ENCODE data around the gene PLEKHG7. TPM values are rescaled to one million over a fixed set of nuclear protein-coding genes. Genes with fewer than 3 reads are reported as not detected.

Gene PLEKHG7
- polyA plus RNA-seq, 1 experiment, result 0.05 TPM

DNA sequence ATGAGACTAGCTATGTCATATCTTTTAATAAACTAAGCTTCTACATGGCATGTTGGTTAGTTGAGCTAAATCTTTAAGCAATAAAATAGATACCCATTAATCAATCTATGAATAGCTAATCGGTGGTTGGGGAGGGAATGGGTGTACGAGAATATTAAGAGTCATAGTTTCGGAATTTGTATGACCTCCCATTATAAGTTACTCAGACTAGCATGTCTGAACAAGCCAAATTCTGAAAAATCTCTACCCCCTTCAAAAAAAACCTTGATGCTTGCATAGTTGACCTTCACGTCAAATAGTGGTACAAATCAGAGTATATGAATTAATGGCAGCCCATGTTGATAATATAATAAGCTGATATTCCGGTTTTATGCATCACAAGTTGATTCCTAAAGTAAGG, 60.0 kb downstream of the PLEKHG7 start:
- CTCF ChIA-PET, result no interaction called here
- H3K4me3 ChIP-seq (ENCODE audit: low read depth, low read length), result no peak overlapping the region

DNA sequence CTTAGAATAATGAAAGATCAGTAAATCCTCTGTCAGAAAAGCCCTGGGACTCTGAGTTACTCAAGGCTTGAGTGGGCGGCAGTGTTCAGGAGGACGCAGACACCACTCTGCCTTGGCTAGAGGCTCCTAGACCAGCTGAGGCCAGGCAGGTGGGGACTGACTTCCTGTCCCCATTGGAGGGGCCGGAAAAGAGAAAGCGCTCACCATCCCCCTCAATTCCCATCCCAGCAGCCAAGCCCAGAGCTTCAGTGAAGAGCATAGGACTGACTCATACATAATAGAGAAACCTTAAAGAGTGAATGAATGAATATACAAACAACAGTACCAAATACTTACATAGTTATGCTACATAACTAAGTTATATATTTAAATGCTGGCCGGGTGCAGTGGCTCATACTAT, 62.0 kb downstream of the PLEKHG7 start:
- H3K27me3 ChIP-seq (ENCODE audit: control insufficient read depth, insufficient read depth, low read length), result no peaks in the 10 kb centered on the region
- no peak for DNase-seq (ENCODE audit: low read depth, low spot score)
- H3K4me3 ChIP-seq (ENCODE audit: low read depth, low read length), result no peak overlapping the region
- H3K27ac ChIP-seq (ENCODE audit: low read depth, low read length), result no peak overlapping the region
- POLR2A ChIA-PET, result no interaction called here
- CTCF ChIA-PET, result no interaction called here
- no peaks in the 10 kb centered on the region for H3K9me3 ChIP-seq (ENCODE audit: control insufficient read depth, insufficient read depth, low read length)
- TF ChIP-seq, protein P1, sequence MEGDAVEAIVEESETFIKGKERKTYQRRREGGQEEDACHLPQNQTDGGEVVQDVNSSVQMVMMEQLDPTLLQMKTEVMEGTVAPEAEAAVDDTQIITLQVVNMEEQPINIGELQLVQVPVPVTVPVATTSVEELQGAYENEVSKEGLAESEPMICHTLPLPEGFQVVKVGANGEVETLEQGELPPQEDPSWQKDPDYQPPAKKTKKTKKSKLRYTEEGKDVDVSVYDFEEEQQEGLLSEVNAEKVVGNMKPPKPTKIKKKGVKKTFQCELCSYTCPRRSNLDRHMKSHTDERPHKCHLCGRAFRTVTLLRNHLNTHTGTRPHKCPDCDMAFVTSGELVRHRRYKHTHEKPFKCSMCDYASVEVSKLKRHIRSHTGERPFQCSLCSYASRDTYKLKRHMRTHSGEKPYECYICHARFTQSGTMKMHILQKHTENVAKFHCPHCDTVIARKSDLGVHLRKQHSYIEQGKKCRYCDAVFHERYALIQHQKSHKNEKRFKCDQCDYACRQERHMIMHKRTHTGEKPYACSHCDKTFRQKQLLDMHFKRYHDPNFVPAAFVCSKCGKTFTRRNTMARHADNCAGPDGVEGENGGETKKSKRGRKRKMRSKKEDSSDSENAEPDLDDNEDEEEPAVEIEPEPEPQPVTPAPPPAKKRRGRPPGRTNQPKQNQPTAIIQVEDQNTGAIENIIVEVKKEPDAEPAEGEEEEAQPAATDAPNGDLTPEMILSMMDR (IDR thresholded peaks at IDR 0.05; ENCODE audit: low read depth, low read length), result no peak

More for the DNA sequence above, 60.0 kb downstream of the PLEKHG7 start:
- TF ChIP-seq, protein P1 (IDR thresholded peaks at IDR 0.05; ENCODE audit: low read depth, low read length), result no peak
- POLR2A ChIA-PET, result no interaction called here
- Histone ChIP-seq H3K27ac (ENCODE audit: low read depth, low read length) (no peak overlapping the region), H3K27me3 (ENCODE audit: control insufficient read depth, insufficient read depth, low read length) (no peaks in the 10 kb centered on the region), H3K9me3 (ENCODE audit: control insufficient read depth, insufficient read depth, low read length) (no peaks in the 10 kb centered on the region)
- no peak for DNase-seq (ENCODE audit: low read depth, low spot score)

DNA sequence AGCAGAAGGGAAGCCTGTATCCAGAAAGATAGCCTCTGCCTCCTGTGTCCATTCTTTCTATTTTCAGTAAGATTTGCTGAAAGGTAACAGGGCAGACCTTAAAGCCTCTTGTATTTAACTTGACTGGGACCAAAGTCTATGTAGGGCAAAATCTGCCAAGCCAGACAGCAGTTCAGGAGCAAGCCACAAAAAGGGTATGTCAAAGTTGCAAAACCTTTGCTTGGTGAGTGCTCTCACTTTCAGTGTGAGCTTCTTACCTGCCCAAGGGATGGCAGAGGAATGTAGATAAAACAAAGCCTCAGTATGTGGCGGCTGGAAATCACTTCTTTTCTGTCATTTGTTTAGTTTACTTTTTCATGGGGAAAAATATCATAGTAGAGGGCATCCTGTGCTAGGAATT, 63.1 kb downstream of the PLEKHG7 start:
- Histone ChIP-seq H3K27me3 (ENCODE audit: control insufficient read depth, insufficient read depth, low read length) (no peaks in the 10 kb centered on the region), H3K4me3 (ENCODE audit: low read depth, low read length) (no peak overlapping the region), H3K9me3 (ENCODE audit: control insufficient read depth, insufficient read depth, low read length) (no peaks in the 10 kb centered on the region), H3K27ac (ENCODE audit: low read depth, low read length) (no peak overlapping the region)
- TF ChIP-seq, protein P1 (IDR thresholded peaks at IDR 0.05; ENCODE audit: low read depth, low read length), result no peak
- CTCF ChIA-PET, result no interaction called here
- DNase-seq (ENCODE audit: low read depth, low spot score), result no peak
- POLR2A ChIA-PET, result no interaction called here

DNA sequence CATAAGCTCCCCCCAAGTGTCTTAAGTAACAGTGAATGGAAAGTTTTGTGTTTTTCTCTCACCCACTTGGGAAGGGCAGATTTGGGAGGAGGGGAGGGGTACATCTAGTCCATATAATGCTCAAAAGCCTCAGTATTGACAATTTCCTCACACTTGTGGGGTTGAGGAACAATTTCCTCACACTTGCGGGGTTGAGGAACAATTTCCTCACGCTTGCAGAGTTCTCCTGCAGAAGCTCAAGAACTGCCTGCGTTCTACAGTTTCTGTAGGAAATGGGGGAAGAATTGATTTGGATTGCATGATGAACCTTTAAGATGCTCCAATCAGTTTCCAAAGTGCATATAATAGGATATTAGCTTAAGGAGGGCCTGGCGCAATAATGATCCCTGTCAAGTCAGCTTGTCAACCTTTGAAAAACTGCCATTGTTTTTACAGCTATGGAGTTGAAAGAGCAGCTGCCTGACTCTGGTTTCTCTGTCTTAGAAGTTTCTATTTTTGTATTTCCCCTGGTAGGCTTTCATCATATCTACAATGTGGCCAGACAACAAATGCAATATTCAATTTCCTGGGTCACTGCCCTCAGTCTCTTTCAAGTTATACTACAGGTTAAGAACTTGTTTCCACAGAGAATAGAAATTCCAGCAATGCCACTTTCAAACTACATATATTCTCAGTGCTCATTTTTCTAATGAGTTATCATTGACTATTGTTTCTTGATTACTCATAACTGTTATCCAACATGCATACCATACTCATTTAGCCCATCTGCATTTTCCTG, 66.5 kb downstream of the PLEKHG7 start:
- ChIA-PET CTCF (interaction anchor here (0.9 kb wide), 1 partner anchor 9 kb away, joined by 3 read pairs; no protein-coding TSS in a partner anchor), POLR2A (interaction anchor here (0.6 kb wide), 1 partner anchor 34 kb away, joined by 3 read pairs; no protein-coding TSS in a partner anchor)
- DNase-seq (ENCODE audit: low read depth, low spot score), result no peak
- Histone ChIP-seq H3K9me3 (ENCODE audit: control insufficient read depth, insufficient read depth, low read length) (no peaks in the 10 kb centered on the region), H3K27ac (ENCODE audit: low read depth, low read length) (no peak overlapping the region), H3K4me3 (ENCODE audit: low read depth, low read length) (no peak overlapping the region), H3K27me3 (ENCODE audit: control insufficient read depth, insufficient read depth, low read length) (no peaks in the 10 kb centered on the region)
- TF ChIP-seq, protein P1 (IDR thresholded peaks at IDR 0.05; ENCODE audit: low read depth, low read length), result no peak

DNA sequence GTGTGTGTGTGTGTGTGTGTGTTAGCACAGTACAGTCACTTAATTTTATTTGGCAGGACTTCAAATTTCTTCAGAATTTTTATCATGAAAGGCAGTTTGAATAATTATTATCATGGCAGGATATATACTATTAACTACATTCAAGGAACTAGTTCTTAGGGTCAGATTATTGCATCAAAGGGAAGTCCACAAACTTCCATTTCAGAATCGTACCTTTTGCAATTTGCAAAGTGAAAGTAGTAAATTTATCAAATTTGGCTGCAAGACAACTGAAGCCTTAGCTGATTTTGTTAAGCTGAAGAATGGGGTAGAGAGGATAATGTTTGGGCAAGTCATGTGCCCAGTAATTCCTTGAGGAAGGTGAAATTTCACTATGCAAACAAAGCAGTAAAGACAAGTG, 68.2 kb downstream of the PLEKHG7 start:
- Histone ChIP-seq H3K9me3 (ENCODE audit: control insufficient read depth, insufficient read depth, low read length) (no peaks in the 10 kb centered on the region), H3K27ac (ENCODE audit: low read depth, low read length) (no peak overlapping the region), H3K4me3 (ENCODE audit: low read depth, low read length) (no peak overlapping the region), H3K27me3 (ENCODE audit: control insufficient read depth, insufficient read depth, low read length) (no peaks in the 10 kb centered on the region)
- CTCF ChIA-PET, result interaction anchor here (1.2 kb wide), 1 partner anchor 12 kb away, joined by 5 read pairs; no protein-coding TSS in a partner anchor
- POLR2A ChIA-PET, result no interaction called here
- TF ChIP-seq, protein P1 (IDR thresholded peaks at IDR 0.05; ENCODE audit: low read depth, low read length), result no peak
- no peak for DNase-seq (ENCODE audit: low read depth, low spot score)

Data from AG04450 (cell line).